ENCODE measurements around the gene PKP4.

GRCh38 chr2:158637357-158637756 is 180.6 kb downstream of the PKP4 start:
- no peak for TF ChIP-seq CTCF (IDR thresholded peaks at IDR 0.05)
- TF ChIP-seq POLR2A (IDR thresholded peaks at IDR 0.05): no peak
